ENCODE data around the gene IGIP. TPM values are rescaled to one million over a fixed set of nuclear protein-coding genes. Genes with fewer than 3 reads are reported as not detected.

IGIP gene
- total RNA-seq, 4 donors from 2014 or later: 2.9 to 12.4 (median 6.5) TPM

GRCh38 chr5:140175367-140176030 lies 49.8 kb downstream of the IGIP start:
- no peaks in the 10 kb centered on the region for H3K36me3 ChIP-seq
- 0 to 1% methylated on average over 13 to 17 of the region's 58 CpGs for WGBS, 2 donors
- intact Hi-C loops (cut with DNase I): no loop called here
- TF ChIP-seq, protein P1, sequence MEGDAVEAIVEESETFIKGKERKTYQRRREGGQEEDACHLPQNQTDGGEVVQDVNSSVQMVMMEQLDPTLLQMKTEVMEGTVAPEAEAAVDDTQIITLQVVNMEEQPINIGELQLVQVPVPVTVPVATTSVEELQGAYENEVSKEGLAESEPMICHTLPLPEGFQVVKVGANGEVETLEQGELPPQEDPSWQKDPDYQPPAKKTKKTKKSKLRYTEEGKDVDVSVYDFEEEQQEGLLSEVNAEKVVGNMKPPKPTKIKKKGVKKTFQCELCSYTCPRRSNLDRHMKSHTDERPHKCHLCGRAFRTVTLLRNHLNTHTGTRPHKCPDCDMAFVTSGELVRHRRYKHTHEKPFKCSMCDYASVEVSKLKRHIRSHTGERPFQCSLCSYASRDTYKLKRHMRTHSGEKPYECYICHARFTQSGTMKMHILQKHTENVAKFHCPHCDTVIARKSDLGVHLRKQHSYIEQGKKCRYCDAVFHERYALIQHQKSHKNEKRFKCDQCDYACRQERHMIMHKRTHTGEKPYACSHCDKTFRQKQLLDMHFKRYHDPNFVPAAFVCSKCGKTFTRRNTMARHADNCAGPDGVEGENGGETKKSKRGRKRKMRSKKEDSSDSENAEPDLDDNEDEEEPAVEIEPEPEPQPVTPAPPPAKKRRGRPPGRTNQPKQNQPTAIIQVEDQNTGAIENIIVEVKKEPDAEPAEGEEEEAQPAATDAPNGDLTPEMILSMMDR (IDR thresholded peaks at IDR 0.05): peak in 4 of 6 experiments; percentile 9 to 27 (median 18)
- TF ChIP-seq POLR2A (IDR thresholded peaks at IDR 0.05): no peak
- no peaks in the 10 kb centered on the region for H3K9me3 ChIP-seq
- peak overlapping the region; percentile 59 to 90 (median 78) for H3K4me3 ChIP-seq
- DNase-seq: no peak
- peaks cover 0 to 45% (median 10%) of the 10 kb centered on the region in 3 donors for H3K4me1 ChIP-seq
- H3K27me3 ChIP-seq: no peaks in the 10 kb centered on the region
- peak overlapping the region; percentile 91 to 98 (median 93) for H3K27ac ChIP-seq

GRCh38 chr5:140176031-140176387 lies 50.3 kb downstream of the IGIP start:
- H3K9me3 ChIP-seq: no peaks in the 10 kb centered on the region
- intact Hi-C loops (cut with DNase I): no loop called here
- WGBS, 2 donors: 16 to 20% methylated on average over 4 of the region's 4 CpGs
- no peaks in the 10 kb centered on the region for H3K36me3 ChIP-seq
- H3K27me3 ChIP-seq: no peaks in the 10 kb centered on the region
- no peak for DNase-seq
- H3K27ac ChIP-seq: peak overlapping the region; percentile 91 to 98 (median 93)
- peaks cover 0 to 48% (median 10%) of the 10 kb centered on the region in 3 donors for H3K4me1 ChIP-seq
- peak overlapping the region; percentile 59 to 90 (median 78) for H3K4me3 ChIP-seq
- no peak for TF ChIP-seq POLR2A (IDR thresholded peaks at IDR 0.05)
- TF ChIP-seq, protein P1 (IDR thresholded peaks at IDR 0.05): no peak

GRCh38 chr5:140178086-140178410 lies 52.3 kb downstream of the IGIP start:
- intact Hi-C loops (cut with DNase I): no loop called here
- H3K27me3 ChIP-seq: no peaks in the 10 kb centered on the region
- no peak overlapping the region for H3K4me3 ChIP-seq
- DNase-seq: no peak
- no peaks in the 10 kb centered on the region for H3K36me3 ChIP-seq
- 30 to 60% methylated on average over 1 of the region's 1 CpG for WGBS, 2 donors
- H3K4me1 ChIP-seq: peaks cover 0 to 68% (median 15%) of the 10 kb centered on the region in 3 donors
- H3K9me3 ChIP-seq: no peaks in the 10 kb centered on the region
- TF ChIP-seq, protein P1 (IDR thresholded peaks at IDR 0.05): no peak
- H3K27ac ChIP-seq: peak overlapping the region in 3 of 4 donors; percentile 45 to 64 (median 47)

DNA sequence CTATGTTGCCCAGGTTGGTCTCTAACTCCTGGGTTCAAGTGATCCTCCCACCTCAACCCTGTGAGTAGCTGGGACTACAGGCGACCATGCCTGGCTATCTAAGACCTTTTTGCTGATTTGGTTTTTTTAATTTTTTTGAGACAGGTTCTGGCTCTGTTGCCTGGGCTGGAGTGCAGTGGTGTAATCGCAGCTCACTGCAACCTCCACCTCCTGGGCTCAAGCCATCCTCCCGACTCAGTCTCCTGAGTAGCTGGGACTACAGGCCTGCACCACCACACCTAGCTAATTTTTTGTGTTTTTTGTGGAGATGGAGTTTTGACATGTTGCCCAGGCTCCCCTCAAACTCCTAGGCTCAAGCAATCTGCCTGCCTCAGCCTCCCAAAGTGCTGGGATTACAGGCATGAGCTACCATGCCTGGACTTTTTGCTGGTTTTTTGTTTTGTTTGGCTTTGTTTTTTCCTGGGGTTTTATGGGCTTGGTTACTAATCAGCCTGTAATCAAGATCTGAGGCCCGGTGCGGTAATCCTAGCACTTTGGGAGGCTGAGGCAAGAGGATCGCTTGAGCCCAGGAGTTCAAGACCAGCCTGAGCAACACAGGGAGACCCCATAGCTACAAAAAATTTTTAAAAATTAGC lies 52.9 kb downstream of the IGIP start:
- H3K4me1 ChIP-seq: peaks cover 0 to 72% (median 15%) of the 10 kb centered on the region in 3 donors
- H3K27me3 ChIP-seq: no peaks in the 10 kb centered on the region
- H3K36me3 ChIP-seq: no peaks in the 10 kb centered on the region
- no peaks in the 10 kb centered on the region for H3K9me3 ChIP-seq
- no peak overlapping the region for H3K4me3 ChIP-seq
- WGBS, 2 donors: 67 to 85% methylated on average over 3 to 5 of the region's 6 CpGs
- no peak overlapping the region for H3K27ac ChIP-seq
- intact Hi-C loops (cut with DNase I): no loop called here
- no peak for TF ChIP-seq POLR2A (IDR thresholded peaks at IDR 0.05)
- TF ChIP-seq, protein P1 (IDR thresholded peaks at IDR 0.05): no peak
- no peak for DNase-seq

Other genes with a start within 250 kb of the IGIP start
- gene NRG2, start 82.6 kb upstream of the IGIP start, total RNA-seq: 1 to 10 TPM in 3 of 4 donors, under 1 TPM in 1; 0.66 to 4.9 (median 2.5) TPM
- 10 to 100 TPM in 2 of 4 donors, 1 to 10 TPM in 2; 8.2 to 18.9 (median 10.6) TPM for gene PURA, start 11.8 kb upstream of the IGIP start, total RNA-seq
- 10 to 100 TPM in 3 of 4 donors, 1 to 10 TPM in 1; 2.6 to 22.5 (median 12.8) TPM for gene CYSTM1, start 49.3 kb downstream of the IGIP start, total RNA-seq
- gene PFDN1, start 177.2 kb downstream of the IGIP start, total RNA-seq: 10 to 100 TPM; 38.1 to 67.5 (median 60.4) TPM
- 10 to 100 TPM; 24.6 to 72.4 (median 42.1) TPM for gene HBEGF, start 220.7 kb downstream of the IGIP start, total RNA-seq
- gene SLC4A9, start 234.3 kb downstream of the IGIP start, total RNA-seq: 1 to 10 TPM in 1 of 4 donors, under 1 TPM in 1, not detected in 2; 0.04 to 1.2 TPM

Measured in esophagus squamous epithelium (tissue), 5 donors.